Keratinocyte (primary cell): ENCODE results near the gene P2RY12. TPM values are rescaled to one million over a fixed set of nuclear protein-coding genes. Genes with fewer than 3 reads are reported as not detected.
A peak's percentile ranks its signal among the peaks of the same experiment; 100 is the strongest.

Experiments
- DNase-seq: peaks from one replicate; pipeline ENCODE4 v3.0.0-alpha.2; 2011; ENCODE audit warnings: low read depth, missing footprints, low spot score
- FAIRE-seq: peaks from 2 replicates; lab custom pipeline; 2011; peaks lifted over from hg19 to GRCh38; lab: Jason Lieb, UNC
- H2AFZ ChIP-seq: 2 replicates; pipeline ENCODE4 v1.6.0; 2012; ENCODE audit warnings: low read length, control low read depth, inconsistent platforms; ENCODE audit not compliant: control insufficient read depth
- H3K27ac ChIP-seq: 2 replicates; pipeline ENCODE4 v1.5.1; 2011; ENCODE audit warnings: low read length; ENCODE audit not compliant: control insufficient read depth, insufficient read depth
- H3K27me3 ChIP-seq: 3 replicates; pipeline ENCODE4 v1.6.0; 2011; ENCODE audit warnings: low read length; ENCODE audit not compliant: control insufficient read depth, insufficient read depth; ENCODE audit errors: extremely low read depth
- H3K36me3 ChIP-seq, 2 experiments: 2 replicates in 1 of 2; 3 replicates in 1 of 2; pipeline ENCODE4 v1.5.1; 2011; ENCODE audit warnings: low read length in 2 of 2, mild to moderate bottlenecking in 1 of 2; ENCODE audit not compliant: control insufficient read depth in 2 of 2, insufficient read depth in 2 of 2; ENCODE audit errors: extremely low read depth in 1 of 2
- H3K4me1 ChIP-seq: 3 replicates; pipeline ENCODE4 v1.5.1; 2011; ENCODE audit warnings: low read length; ENCODE audit not compliant: control insufficient read depth, insufficient read depth; ENCODE audit errors: extremely low read depth
- H3K4me2 ChIP-seq: 3 replicates; pipeline ENCODE4 v1.6.0; 2011; ENCODE audit warnings: low read depth, low read length; ENCODE audit not compliant: control insufficient read depth, insufficient read depth; ENCODE audit errors: extremely low read depth
- H3K4me3 ChIP-seq, 3 experiments: fragments of 200-600 bp in 1 of 3; sonication (generic) in 1 of 3; 2 replicates in 2 of 3; 3 replicates in 1 of 3; pipeline ENCODE4 v1.5.1; 2011 to 2016; ENCODE audit warnings: low read length in 3 of 3, mild to moderate bottlenecking in 3 of 3, control low read depth in 2 of 3, inconsistent platforms in 1 of 3, low read depth in 1 of 3, mixed read lengths in 1 of 3, mixed run types in 1 of 3, moderate library complexity in 1 of 3; ENCODE audit not compliant: control insufficient read depth in 2 of 3, insufficient read depth in 2 of 3; ENCODE audit errors: extremely low read depth in 1 of 3
- H3K79me2 ChIP-seq: 2 replicates; pipeline ENCODE4 v1.6.0; 2012; ENCODE audit warnings: low read length; ENCODE audit not compliant: control insufficient read depth, insufficient read depth
- H3K9ac ChIP-seq: 3 replicates; pipeline ENCODE4 v1.6.0; 2011; ENCODE audit warnings: low read length; ENCODE audit not compliant: control insufficient read depth, insufficient read depth; ENCODE audit errors: extremely low read depth
- H3K9me1 ChIP-seq: 3 replicates; pipeline ENCODE4 v1.6.0; 2011; ENCODE audit warnings: low read length; ENCODE audit not compliant: control insufficient read depth, insufficient read depth; ENCODE audit errors: extremely low read depth
- H3K9me3 ChIP-seq: 2 replicates; pipeline ENCODE4 v1.5.1; 2012; ENCODE audit warnings: low read depth, low read length; ENCODE audit not compliant: control insufficient read depth
- H4K20me1 ChIP-seq: 3 replicates; pipeline ENCODE4 v1.6.0; 2011; ENCODE audit warnings: low read length; ENCODE audit not compliant: control insufficient read depth, insufficient read depth; ENCODE audit errors: extremely low read depth
- CTCF ChIP-seq, 3 experiments: IDR thresholded peaks in 1 of 3; conservative IDR thresholded peaks in 1 of 3; optimal IDR thresholded peaks in 1 of 3; 2 replicates in 2 of 3; 3 replicates in 1 of 3; pipeline versions ENCODE3 to v1.5.1; 2011; ENCODE audit warnings: low read length in 3 of 3, mild to moderate bottlenecking in 3 of 3, moderate library complexity in 2 of 3, control low read depth in 1 of 3, inconsistent platforms in 1 of 3; ENCODE audit not compliant: insufficient read depth in 2 of 3; ENCODE audit errors: extremely low read depth in 1 of 3
- EZH2 ChIP-seq: IDR thresholded peaks from one replicate; pipeline ENCODE4 v1.6.1; 2012; ENCODE audit warnings: inconsistent platforms, mild to moderate bottlenecking, low read length, moderate library complexity
- dilution Hi-C: fragments of 300-500 bp; cut with MboI; formaldehyde crosslinking; loops from one replicate; pipeline ENCODE4 v1.7.0; 2020; ENCODE audit warnings: low sequenced_read_pairs; ENCODE audit not compliant: extremely low pct_ligation_motif_present
- polyA plus RNA-seq, 5 experiments: library from polyadenylated mRNA; depleted of rRNA in 3 of 5; stranded (reverse) in 3 of 5; stranded (forward) in 1 of 5; unstranded in 1 of 5; fragments of >200 nt; gene quantifications; 1 replicate in 1 of 5; 2 replicates in 3 of 5; 3 replicates in 1 of 5; pipeline versions ENCODE4 v1.2.1 to v1.2.3, GENCODE V29; 2011 to 2012; ENCODE audit warnings: missing spikeins in 2 of 5, low read depth in 1 of 5, low replicate concordance in 1 of 5

P2RY12 gene
- polyA plus RNA-seq, 1 donor (not counting 4 experiments of a cell fraction or from before 2014, with no cell fraction given), result not detected

DNA sequence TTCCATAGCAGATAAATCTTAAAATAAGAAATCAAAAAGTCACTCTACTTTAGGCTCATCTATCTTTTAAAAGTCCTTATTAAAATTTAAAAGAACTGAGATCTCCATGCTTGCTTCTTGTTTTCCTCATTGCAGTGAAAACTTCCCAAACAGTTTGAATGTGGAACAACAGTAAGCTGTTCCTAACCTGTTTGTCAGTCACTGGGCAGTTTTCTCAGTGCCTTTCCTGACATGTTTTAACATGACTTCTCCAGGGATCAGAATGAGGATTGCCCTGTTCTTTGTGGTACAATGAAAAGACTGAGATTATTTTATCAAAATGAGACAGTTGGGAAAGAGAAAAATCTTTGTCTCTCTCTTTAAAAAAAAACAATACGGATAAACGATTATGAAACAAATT is 68.7 kb downstream of the P2RY12 start:
- H3K36me3 ChIP-seq, result peaks cover 4 to 16% of the 10 kb centered on the region in 2 experiments
- no peaks in the 10 kb centered on the region for H3K9me3 ChIP-seq
- H3K9me1 ChIP-seq, result no peaks in the 10 kb centered on the region
- H3K4me2 ChIP-seq, result peak overlapping the region; percentile 95
- no peaks in the 10 kb centered on the region for H3K27me3 ChIP-seq
- peaks cover 56% of the 10 kb centered on the region for H3K4me1 ChIP-seq
- DNase-seq (no peak), FAIRE-seq (peak; percentile 91)
- H2AFZ ChIP-seq, result no peak overlapping the region
- dilution Hi-C loops, result no loop called here
- no peak for TF ChIP-seq EZH2
- TF ChIP-seq CTCF (optimal IDR thresholded peaks at IDR 0.05 in 1 of 3, IDR thresholded peaks at IDR 0.05 in 1 of 3, conservative IDR thresholded peaks at IDR 0.05 in 1 of 3; ENCODE audit: extremely low read depth in 1 of 3, insufficient read depth in 2 of 3, low read length in 3 of 3), result no peak
- peak overlapping the region; percentile 98 for H3K27ac ChIP-seq
- peaks cover 3% of the 10 kb centered on the region for H4K20me1 ChIP-seq
- H3K9ac ChIP-seq, result peak overlapping the region; percentile 94
- H3K79me2 ChIP-seq, result peaks cover 56% of the 10 kb centered on the region
- H3K4me3 ChIP-seq, result peak overlapping the region; percentile 75 to 93 (median 92)

GRCh38 chr3:151315136-151315535 is 69.4 kb downstream of the P2RY12 start:
- H3K9ac ChIP-seq, result peak overlapping the region; percentile 94
- peak overlapping the region; percentile 95 for H3K4me2 ChIP-seq
- H3K27me3 ChIP-seq, result no peaks in the 10 kb centered on the region
- no peaks in the 10 kb centered on the region for H3K9me1 ChIP-seq
- FAIRE-seq (peak; percentile 92), DNase-seq (no peak)
- H4K20me1 ChIP-seq, result peaks cover 3% of the 10 kb centered on the region
- peak overlapping the region; percentile 75 to 93 (median 92) for H3K4me3 ChIP-seq
- peaks cover 63% of the 10 kb centered on the region for H3K79me2 ChIP-seq
- dilution Hi-C loops, result no loop called here
- no peaks in the 10 kb centered on the region for H3K9me3 ChIP-seq
- H3K36me3 ChIP-seq, result peaks cover 4 to 19% of the 10 kb centered on the region in 2 experiments
- peaks cover 52% of the 10 kb centered on the region for H3K4me1 ChIP-seq
- H3K27ac ChIP-seq, result peak overlapping the region; percentile 98
- H2AFZ ChIP-seq, result no peak overlapping the region
- no peak for TF ChIP-seq EZH2
- no peak for TF ChIP-seq CTCF (optimal IDR thresholded peaks at IDR 0.05 in 1 of 3, IDR thresholded peaks at IDR 0.05 in 1 of 3, conservative IDR thresholded peaks at IDR 0.05 in 1 of 3; ENCODE audit: extremely low read depth in 1 of 3, insufficient read depth in 2 of 3, low read length in 3 of 3)
